Colon (tissue), 2 donors: ENCODE measurements around the gene FZD4.
"Not testable (repeated sequence)": the region's sequence is repeated elsewhere in the genome, so short reads cannot be mapped to it uniquely, and the experiment has no call there.

Experiments used
- FAIRE-seq: peaks from 2 replicates; lab custom pipeline; 2012; peaks lifted over from hg19 to GRCh38; lab: Jason Lieb, UNC
- donor health status: control.
- donor health status: control.

FZD4 gene

GRCh38 chr11:86938203-86938899 lies 16.8 kb downstream of the FZD4 start:
- no peak for FAIRE-seq

- FAIRE-seq, result not testable (repeated sequence)
Measured at GRCh38 chr11:86937193-86937806, 17.9 kb downstream of the FZD4 start.

- FAIRE-seq, result no peak
Measured at GRCh38 chr11:86934926-86935579, 20.1 kb downstream of the FZD4 start.

GRCh38 chr11:86934582-86934900 lies 20.7 kb downstream of the FZD4 start:
- no peak for FAIRE-seq

DNA sequence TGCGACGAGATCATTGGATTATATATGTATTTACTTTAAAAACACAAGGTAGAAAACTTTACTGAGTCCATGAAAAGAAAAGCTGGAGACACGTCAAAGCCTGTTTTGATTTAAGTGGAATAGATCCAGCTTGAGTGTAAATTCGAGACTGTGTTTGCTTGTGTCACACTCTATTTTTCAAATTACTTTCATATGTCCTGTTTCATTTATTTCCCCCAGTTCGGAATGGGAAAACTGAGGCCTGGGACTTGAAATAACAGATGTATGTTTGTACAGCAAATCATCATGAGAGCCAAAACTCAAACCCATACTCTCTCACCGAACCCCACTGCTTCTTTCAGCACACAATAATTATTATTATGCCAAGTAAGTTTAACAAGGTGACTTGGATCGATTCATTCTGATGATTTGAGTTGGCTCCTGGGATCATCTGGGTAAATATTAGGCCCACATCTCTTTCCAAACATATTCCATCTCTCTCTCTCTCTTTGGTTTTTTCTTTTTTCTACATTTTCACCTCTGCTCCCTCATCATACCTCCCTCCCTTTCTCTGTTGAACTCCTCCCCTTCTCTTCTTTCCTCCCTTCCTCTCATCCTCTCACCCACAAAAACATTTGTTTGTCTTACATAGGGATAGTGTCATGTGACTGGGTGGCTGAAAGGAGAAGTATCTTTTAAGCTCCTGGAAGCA lies 21.2 kb downstream of the FZD4 start:
- FAIRE-seq, result no peak

DNA sequence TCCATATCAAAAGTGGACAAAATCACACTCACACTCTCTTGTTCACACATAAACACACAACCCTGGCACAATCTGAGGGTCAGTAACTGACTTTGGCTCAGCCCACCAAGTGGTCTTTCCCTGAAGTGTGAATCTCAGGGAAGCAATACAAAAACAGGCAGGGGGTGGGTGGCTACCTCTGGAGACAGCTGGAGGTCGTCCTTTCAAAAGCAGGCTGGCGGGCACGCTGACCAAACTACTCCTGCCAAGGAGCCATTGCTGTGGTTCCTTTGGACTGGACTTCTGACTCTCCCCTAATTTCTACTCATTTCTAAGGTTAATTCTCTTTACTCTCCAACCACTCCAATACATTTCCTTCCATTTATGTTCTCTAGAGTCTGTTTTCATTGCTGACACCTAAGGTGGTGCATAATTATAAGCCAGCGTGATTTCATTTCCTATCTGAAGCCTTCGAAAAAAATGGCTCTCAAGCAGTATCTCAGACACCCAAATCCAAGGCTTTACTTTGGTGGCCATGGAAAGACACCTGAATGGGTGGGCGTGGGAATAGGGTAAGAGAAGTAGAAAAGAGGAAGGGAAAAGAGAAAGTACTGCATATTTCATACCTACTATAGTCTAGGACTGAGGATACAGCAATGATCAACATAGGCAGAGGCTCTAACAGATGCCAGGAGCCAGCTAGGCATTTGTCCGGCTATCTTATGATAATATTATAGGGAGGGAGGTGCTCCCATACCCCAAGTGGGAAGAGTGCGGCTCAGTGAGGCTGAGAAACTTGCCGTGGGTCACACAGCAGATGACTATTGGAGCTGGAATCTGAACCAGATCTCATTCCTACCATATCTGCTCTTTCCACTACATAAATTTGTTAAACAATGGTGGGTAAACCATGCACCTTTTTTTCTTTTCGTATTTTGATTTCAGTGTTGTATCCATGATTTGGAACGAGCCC lies 22.0 kb downstream of the FZD4 start:
- no peak for FAIRE-seq

GRCh38 chr11:86932259-86932585 lies 23.0 kb downstream of the FZD4 start:
- FAIRE-seq, result no peak

DNA sequence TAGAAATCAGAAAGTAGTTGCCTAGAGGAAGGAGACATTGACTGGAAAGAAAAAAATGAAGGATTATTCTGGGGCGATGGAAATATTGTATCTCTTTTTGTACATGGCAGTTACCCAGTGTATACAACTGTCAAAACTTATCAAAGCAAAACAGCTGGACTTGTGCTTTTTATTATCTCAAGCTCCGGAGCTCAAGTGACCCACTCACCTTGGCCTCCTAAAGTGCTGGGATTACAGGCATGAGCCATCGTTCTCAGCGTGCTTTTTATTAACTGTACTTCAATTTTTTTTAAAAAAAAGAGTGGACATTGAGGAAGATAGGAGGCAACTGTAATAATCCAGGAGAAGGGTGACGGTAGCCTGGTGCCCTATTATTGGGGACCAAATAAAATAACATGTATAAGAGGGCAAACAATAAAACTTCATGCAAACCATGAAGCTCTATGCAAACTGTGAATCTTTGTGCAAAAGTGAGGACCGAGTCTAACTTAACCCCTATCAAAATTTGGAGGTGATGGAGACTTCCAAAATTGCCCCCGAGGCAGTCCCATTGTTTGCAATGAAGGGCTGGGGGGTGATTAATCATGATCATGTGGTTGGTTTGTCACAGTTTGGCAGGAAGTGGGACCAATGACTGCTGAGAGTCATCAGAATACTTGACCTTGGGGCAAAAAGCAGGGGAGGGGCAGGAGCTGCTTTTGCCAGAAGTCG lies 23.5 kb downstream of the FZD4 start:
- FAIRE-seq, result no peak

- FAIRE-seq, result no peak
Measured at GRCh38 chr11:86930957-86931547, 24.1 kb downstream of the FZD4 start.

DNA sequence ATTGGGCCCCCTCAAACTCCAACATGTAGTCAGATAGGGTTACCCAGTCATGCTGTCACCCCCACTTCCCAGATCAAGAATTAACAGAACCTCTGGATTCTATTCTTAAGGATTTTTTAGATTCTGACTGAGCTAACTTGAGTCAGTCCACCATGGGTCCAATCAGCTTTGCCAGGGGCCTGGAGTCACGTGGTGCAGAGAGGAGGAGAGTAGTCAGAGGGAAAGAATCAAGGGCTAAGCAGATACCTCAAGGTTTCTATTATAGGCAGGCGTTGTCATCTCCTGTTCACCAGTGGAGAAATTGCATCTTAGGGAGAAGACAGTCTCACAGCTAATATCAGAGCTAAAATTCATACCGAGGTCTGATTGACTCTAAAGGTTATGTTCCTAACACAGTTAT lies 28.2 kb downstream of the FZD4 start:
- FAIRE-seq, result no peak

GRCh38 chr11:86923999-86924766 lies 31.0 kb downstream of the FZD4 start:
- FAIRE-seq, result no peak

DNA sequence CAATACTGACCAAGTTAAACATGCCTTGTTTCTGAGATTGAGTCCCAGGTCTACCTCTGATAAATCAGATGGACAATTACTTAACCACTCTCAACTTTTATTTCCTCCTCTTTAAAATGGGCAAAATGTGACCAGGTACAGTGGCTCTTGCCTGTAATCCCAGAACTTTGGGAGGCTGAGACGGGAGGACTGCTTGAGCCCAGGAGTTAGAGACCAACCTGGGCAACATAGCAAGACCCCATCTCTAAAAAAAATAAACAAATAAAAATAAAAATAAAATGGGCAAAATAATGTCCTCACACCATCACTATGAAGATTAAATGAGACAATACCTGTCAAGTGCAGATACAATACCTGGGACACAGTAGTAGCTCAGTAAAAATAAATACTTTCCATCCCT lies 33.0 kb downstream of the FZD4 start:
- FAIRE-seq, result no peak

GRCh38 chr11:86919557-86920210 lies 35.5 kb downstream of the FZD4 start:
- FAIRE-seq, result no peak

- FAIRE-seq, result no peak
Measured at GRCh38 chr11:86918973-86919372, 36.2 kb downstream of the FZD4 start.

- FAIRE-seq, result no peak
Measured at GRCh38 chr11:86918496-86918895, 36.7 kb downstream of the FZD4 start.

DNA sequence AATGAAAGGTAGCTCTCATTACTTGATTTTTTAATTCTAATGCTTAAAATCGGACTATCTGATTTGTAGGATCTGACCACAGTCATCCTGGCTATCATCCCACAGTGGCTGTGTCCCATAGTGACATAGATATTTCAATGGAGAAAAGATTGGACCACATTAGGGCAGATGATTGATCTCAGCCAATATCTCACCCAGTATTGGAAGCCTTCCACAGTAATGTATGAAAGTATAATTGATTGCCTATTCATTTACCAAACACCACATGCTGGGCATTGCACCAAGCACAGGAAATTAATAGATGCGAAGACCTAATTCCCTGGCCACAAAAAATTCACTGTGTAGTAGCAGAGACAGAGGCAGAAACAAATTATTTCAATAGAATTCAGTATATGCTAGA lies 37.6 kb downstream of the FZD4 start:
- FAIRE-seq, result no peak

- FAIRE-seq, result no peak
Measured at GRCh38 chr11:86916330-86916729, 38.9 kb downstream of the FZD4 start.

DNA sequence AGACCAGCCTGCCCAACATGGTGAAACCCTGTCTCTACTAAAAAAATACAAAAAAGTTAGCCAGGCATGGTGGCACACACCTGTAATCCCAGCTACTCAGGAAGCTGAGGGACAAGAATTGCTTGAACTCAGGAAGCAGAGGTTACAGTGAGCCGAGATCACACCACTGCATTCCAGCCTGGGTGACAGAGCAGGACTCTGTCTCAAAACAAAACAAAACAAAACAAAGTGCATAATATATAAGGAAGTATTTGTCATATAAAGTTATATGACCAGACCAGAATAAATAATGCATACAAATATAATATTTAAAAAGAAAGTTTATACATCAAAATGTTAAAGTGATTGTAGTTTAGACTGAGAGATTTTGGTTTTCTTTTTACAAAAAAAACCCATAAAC lies 39.3 kb downstream of the FZD4 start:
- FAIRE-seq, result not testable (repeated sequence)

DNA sequence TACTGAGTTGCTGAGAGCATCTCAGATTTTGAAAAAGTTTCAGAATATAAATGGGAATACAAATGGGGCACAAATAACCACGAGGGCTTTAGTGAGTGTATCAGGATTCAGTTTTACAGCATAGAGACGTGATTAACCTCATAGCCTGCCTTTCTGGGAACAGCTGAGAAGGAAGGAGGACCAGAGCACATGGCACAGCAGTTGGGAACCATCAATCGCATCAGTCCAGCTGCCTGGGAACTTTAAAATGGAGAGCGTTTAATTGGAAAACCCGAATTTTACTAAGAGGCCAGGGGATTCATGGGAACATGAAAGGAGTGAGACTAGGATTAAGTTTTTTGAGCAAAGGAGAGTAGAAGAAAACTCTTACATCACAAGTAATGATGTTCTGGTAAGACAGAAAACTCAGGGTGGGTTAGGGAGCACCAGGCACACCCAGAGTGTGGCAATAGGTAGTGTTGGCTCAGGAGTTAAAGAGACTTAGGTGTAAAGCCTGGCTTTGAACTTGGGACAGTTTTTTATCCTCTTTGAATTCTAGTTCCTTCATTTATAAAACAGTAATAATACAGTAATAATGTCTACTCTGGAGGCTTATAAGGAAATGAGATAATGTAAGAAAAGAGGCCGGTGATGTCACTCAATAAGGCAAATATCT lies 40.2 kb downstream of the FZD4 start:
- FAIRE-seq, result no peak
